Measurements from ENCODE around the gene FARS2.
"Not testable (repeated sequence)": the region's sequence is repeated elsewhere in the genome, so short reads cannot be mapped to it uniquely, and the experiment has no call there.

The FARS2 gene

DNA sequence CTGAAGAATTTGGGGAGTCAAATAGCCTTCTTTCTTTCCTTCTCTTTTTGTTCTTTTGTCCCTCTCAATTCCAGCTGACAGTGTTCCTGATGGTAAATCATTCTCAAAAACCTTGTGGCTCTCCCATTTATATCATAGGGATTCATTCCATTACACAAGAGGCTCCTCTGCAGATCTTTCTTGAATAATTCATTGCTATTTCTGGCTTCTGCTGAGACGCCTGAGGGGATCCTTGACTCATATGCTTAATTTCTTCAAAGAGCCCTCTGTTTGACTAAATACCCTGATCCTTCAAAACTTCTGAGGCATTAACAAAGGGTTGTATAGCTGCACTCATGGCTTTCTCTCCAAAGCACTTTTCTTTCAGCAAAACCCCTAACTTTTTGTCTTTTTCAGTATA lies 289.3 kb downstream of the FARS2 start:
- DNase-seq = no peak

DNA sequence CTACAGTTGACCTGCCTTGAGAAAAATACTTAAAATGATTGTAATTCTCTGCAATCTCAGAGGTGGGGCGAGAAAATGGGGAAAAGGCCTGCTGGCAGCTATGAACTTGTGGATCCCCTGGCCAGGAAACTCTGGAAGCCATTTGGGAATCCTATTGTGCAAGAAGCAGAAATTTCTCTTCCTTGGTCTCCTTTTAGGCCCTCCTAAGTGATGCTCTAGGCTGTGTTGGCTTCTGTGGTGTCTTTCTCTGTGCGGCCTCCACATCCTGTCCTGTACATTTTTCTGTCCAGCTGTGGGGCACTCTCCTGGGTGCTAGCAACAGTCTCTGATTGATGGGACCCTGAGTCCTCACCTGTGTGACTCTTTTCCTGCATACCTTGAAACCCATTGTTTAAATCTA lies 290.9 kb downstream of the FARS2 start:
- no peak for DNase-seq

DNA sequence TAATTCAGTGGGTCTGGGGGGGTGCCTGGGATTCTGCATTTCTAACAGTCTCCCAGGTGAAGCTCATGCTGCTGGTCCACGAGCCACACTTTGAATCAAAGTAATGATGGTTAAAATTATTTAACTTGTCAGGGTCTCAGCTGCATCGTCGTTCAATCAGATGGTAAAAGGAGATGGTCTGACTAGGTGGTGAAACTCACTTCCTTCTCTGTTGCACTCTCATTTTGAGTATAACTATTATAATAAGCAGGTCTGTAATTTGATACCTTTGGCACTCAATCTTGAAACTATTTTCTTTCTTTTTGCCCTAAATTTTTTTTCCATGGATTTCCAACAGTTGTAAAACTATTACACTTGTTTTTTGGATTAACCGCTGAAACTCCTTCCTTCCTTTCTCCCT lies 292.5 kb downstream of the FARS2 start:
- DNase-seq = no peak

DNA sequence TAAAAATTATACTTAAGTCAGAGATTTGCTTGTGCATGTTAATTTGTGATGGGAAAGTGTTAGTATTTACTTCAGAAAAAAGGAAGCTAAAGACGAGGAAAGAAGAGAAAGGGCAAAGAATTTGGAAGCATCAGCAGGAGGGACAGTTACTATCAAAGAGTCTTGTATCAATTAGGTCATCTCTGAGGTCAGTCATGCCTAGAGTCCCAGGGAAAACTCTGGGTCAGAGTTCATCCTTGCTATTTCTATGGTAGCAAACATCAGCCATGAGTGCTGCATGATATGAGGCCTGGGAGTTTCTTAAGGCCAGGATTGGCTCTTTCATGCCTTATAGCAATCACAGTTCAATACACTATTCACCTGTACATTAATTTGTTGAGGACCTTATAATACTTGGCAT lies 292.9 kb downstream of the FARS2 start:
- no peak for DNase-seq

DNA sequence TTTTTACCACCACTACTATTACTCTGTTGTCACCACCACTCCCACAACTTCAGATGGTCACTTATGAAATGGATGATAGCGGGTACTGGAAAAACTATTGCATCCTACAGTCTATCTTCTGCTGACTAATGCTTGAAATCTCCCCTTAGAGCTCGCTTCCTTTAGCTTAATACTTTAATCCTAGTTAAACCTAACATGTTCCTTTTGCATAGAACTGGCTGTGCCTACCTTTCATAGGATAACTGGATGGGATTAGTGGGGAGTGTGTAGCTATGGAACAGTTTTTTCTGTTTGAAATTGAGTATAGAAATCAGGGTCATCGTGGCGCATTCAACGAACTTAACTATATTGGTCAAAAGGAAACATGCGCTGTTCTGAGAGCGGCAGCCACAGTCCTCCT lies 294.7 kb downstream of the FARS2 start:
- DNase-seq = no peak

DNA sequence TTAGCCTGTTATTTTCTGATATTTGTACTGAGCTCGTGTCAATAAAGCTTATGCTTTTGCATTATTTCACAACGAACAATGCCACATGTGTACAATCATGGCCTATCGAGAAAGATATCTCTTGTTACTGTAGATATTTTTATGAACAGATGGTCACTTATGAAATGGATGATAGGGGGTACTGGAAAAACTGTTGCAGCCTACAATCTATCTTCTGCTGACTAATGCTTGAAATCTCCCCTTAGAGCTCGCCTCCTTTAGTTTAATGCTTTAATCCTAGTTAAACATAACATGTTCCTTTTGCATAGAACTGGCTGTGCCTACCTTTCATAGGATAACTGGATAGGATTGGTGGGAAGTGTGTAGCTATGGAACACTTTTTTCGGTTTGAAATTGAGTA lies 296.2 kb downstream of the FARS2 start:
- DNase-seq = no peak

DNA sequence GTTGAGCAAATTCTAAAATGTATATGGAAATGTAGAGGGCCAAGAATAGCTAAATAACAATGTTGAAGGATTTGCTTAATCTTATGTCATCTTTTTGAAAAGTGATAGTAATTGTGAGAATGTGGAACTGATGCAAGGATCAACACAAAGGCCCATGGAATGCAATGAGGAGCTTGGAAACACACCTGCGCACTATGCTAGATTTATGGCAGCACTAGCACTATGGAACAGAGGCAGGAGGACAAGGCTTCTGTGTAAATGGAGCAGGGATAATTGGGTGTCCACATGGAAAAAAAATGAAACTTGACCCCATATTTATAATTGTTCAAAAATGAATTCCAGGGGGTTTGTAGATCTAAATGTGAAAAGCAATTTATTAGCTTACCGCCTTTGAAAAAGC lies 298.3 kb downstream of the FARS2 start:
- DNase-seq = no peak

DNA sequence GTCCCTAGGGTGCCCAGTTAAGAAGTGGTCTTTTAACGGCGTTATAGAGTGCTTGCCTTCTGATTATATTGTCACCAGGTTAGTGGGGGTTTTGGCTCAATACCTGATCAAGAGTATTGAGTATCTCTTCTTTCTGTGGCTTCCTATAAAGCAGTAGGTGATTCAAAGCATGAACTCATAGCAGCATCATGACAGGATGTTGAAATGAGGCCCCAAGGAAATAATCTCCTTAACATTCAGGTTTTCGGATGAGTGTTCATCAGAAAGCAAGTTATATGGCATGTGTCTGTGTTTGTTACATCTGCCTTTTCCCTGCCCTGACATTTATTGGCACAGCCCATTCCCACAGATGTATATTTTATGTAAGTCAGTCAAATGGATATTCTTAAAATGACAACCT lies 301.0 kb downstream of the FARS2 start:
- DNase-seq = no peak

DNA sequence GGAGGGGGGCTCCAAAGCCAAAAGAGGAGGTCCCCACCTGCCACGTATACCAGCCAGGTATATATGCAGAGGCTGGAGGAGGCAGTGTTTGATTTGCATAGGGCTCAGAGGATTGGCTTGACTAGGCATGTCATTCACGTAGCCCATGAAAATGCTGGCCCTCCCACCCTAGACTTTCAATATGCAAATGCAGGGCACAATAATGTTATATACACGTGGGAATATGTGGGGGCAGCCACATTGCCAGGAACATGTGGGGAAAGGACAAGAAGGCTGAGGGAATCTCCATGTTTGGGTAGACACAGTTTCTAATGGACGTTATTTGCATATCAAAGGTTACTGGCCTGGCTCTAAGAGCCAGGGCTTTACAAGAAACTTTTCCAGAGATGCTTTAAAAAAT lies 301.8 kb downstream of the FARS2 start:
- no peak for DNase-seq

DNA sequence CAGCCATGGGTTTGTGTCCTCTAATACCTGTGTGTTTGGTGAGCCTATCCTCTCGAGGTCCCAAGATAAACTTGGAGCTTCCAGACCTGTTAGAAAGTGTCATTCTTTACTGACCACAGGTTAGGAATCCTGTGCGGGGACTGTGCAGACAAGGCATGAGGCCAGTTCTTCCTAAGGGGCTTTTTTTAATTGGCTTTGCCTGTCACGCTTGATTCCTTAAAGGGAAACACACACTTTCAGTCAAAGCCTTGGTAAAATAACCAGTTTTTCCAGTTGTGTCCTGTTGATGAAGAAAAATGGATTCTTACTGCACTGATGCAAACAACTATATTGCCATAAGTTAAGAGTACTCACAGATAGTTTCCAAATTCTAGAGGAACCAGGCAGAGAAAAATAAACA lies 303.4 kb downstream of the FARS2 start:
- DNase-seq = not testable (repeated sequence)

DNA sequence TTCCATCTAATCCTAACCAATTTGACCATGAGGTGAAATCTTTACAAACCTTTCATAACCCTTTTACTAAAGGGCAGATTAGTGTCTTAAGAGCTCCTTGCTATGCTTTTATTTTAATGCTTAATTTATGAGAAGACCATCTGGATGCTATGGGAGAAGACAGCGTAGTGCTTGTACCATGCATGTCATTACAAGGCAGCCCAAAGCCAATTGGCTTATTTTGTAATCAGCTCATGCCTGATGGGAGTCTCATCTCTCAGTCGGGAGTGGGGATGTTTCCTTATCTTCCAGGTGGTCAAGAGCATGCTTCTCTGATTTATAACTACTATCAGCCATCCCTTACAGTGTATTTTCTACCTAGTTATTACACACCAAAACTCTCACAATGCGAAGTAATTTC lies 304.7 kb downstream of the FARS2 start:
- DNase-seq = no peak

DNA sequence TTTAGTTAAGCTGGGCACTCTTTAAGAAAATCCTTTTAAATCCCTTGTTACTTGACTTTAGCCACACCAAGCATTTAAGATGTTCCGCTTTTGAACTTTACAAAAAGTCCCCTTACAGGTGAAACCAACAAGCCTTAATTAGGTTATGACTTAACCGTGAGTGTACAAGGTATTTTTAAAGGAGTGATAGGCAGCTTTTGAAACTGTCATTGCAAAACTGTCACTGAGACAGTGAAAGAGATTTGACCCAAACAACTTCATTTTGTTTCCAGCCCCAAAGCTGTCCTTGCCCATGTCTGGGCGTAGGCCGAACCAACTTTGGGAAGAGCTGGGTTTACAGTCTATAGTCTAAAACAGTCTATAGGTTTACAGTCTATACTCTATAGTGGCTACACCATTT lies 305.4 kb downstream of the FARS2 start:
- DNase-seq = no peak

DNA sequence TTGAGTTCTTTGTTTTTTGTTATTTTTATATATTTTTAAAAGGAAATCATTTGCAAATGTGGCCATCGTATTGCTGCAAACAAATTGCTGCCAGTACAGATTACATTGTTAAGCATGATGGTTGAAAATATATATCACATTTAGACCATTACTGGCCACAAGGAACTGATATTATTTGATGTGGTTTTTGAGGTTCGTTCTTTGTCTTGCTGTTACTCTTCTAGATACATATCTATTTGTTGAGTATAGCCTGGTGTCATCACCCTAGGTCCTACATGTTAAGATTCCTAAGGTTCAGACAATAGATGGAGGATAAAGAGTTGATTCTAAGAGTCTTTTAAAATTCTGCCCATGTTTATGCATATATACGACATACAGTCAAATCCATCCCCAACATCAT lies 306.0 kb downstream of the FARS2 start:
- DNase-seq = no peak

DNA sequence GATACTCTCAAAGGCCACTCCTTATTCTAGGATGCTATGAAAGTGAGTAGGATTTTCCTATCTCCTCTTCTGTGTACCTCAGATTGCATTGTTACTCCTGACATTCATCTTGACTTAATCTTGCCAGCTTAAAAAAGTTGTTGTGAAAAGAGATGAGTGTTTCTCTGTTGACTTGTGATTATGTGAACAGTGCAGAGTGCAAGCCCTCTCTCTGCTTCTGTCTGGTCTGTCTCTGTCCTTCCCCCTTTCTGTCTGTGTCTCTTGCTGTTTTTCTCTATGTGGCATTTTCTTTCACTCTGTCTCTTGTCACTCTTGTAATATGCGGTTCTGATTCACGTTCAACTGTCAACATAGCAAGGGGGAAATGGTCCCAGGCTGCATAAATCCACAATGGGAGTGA lies 306.6 kb downstream of the FARS2 start:
- DNase-seq = no peak

DNA sequence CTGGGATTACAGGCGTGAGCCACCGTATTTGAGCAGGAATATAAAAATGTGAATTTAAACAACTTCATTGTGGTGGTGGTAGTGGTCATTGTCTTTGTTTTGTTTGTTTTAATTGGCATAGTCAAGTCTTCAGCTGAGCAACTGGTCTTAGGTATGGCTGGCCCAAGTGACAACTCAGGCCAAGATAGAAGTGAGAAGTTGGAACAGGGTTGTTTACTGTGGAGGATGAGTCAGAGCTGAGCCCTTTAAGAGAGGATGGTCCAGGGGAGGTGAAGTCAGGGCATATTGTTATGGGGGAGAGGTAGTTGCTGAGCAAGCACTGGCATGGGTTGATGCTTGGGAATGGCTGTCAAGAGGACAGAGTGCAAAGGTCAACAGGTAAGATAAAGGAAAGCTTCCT lies 308.2 kb downstream of the FARS2 start:
- no peak for DNase-seq

DNA sequence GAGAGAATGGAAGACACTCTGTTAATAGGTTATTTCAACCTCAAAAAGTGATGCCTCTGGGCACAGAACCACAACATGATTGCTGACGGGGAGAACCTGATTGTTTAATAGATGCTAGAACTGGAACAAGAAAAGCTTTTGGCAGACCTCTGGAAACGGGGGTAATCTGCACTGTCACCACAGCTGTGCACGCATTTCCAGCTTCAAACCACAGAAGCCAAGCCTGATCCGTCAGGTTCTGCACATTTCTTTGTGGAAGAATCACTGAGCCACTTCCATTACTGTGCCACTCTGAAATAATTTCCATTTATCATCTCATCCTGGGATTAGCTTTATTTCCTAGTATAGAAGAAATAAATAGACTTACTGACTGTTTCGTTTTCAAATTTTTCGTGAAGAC lies 309.3 kb downstream of the FARS2 start:
- no peak for DNase-seq

DNA sequence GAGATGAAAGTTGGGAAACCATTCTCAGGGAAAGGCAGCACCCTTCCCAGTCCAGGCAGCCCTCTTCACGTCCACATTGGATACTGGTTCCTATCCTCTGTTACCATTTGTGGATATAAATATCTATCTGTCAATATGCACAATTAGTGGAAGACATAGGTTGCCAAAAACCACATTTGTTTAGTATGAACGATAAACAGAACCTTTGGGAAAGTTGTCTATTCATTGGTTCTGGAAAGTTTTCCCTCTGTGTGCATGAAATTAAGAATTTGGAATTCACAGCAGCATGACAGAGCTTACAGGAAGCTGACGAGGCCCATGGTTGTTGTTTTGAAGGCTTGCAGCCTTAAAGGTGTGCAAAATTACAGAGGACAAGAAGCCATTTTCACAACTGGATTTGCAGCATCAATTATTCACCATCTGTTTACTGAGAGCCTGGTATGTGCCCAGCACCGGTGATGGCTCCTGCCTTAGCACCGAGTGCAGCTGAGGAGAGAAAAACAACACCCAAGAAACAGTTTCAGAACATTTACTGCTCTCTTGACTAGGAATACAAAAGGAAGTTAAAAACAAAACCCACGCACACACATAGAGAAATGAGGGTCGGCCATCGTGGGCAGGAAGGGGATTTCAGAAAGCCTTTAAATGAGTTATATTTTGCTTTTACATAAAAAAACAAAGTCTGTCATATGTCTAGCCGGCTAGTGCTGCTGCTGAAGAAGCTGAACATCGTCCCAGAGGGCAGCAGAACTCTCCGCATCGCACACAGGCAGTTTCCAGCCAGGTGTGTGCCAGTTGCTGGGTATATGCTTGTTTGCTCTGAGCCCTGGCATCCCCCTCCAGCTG lies 319.6 kb downstream of the FARS2 start:
- peak in 1 of 2 donors; percentile 19 for DNase-seq

DNA sequence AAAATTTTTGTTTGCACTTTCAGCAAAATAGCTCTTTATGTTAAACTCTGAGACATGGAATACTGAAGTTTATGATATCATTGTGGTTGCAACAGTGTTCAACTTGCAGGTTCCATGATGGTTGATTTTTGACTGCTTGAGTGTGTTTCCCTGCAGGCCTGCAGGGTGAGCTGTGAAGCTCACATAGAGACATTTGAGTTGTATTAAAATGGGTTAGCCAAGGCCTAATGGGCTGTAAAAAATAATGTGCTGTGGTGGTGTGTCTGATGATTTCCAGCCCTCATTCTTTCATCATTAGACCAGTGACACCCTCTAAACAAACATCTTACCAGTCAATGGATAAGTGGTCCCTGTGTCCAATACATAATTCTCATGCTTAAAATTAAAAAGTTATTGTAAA lies 321.4 kb downstream of the FARS2 start:
- no peak for DNase-seq

DNA sequence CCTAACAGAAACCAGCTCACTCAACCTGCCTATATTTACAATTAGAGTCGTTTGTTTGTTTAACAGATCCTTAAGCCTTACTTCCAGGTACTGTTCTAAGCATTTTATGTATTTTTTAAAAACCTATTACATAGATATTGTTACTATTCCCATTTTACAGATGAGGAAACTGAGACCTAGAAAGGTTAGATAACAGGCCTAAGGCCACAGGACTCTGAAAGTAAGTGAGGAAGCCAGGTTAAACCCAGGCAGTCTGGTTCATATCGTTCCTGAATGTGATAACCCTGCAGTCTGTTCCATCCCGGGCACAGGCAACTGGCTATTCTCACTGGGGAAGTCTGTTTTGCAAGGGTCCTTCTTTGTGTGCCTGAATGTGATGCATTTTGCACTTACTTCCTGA lies 322.2 kb downstream of the FARS2 start:
- DNase-seq = no peak

DNA sequence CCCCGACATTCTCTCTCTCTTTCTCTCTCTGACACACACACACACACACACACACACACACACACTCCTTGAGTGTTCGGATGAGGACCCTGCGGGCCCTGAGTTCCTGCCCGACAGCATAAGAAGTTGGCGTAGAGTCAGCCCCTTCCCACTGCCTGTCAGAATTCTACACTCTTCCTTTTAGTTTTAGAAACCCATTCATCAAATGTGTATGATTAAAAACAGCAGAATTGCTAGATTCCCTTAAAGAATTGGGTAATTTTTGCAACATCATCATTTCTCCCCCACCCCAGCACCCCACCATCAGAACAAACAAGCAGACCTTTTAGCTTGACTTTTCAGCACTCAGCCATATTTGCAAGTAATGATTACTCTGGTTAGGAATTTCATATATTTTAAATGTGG lies 322.8 kb downstream of the FARS2 start:
- no peak for DNase-seq

DNA sequence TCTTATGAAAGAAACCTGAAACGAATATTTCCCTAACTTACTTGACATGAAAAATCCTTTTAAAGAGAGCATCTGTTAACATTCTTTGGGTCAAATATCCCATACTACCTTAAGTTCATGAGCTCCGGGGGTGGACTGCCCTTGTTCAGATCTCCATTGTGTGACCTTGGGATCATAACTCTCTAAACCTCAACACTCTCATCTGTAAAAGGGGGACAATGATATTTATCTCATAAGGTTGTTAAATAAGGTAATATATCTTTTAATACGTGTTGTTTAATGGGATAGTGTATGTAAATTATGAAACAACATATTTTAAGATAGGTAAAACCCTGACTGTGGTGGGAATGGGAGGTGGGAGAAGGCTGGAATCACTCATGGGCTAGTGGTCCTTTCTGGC lies 326.3 kb downstream of the FARS2 start:
- DNase-seq = no peak

DNA sequence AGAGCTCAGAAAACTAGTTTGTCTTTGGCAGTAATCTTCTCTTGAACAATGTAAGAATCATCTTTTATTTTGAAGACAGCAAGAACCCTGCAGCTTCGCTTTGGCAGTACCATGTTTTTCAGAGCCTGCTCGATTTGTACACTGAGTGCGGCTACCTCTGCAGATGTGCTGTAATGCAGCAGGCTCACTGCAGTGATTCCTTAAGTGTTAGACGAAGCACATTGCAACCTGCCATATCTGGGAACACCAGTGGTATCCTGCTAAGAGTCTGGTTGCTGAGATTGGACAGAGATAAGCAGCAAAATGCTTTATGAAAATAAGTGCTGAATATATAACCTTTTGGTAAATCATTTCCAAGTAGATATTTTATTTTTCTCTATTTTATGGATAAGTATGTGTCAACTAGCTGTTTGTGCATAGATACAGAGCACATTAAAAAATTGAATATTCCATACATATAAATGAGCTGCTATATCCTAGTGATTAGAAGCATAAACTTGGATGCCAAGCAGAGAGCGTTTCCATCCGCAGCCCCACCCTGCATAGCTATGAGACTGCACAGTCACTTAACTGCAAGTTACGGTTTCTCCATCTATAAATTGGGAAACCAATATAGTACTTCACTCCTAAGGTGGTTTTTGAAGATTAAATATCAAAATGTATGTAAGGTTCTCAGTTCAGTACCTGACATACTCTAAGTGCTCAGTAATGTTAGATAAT lies 328.3 kb downstream of the FARS2 start:
- DNase-seq = no peak

DNA sequence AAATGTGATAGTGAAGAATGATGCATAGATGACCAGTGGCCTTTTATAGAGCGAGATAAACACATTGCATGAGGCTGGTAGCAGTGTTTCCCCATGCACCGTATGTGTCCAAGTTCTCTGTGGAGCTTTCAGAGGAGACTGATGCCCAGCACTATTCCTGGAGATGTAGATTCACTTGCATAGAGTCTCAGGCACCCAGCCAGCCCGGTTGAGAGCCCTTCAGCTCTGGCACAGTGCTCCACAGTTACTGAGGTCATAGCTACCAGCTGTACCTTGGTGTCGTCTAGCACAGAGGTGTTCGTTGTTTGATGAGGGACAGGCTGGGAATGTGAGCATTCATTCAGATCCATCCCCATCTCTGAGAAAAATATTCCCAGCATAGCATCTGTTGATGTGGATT lies 328.9 kb downstream of the FARS2 start:
- DNase-seq = no peak

DNA sequence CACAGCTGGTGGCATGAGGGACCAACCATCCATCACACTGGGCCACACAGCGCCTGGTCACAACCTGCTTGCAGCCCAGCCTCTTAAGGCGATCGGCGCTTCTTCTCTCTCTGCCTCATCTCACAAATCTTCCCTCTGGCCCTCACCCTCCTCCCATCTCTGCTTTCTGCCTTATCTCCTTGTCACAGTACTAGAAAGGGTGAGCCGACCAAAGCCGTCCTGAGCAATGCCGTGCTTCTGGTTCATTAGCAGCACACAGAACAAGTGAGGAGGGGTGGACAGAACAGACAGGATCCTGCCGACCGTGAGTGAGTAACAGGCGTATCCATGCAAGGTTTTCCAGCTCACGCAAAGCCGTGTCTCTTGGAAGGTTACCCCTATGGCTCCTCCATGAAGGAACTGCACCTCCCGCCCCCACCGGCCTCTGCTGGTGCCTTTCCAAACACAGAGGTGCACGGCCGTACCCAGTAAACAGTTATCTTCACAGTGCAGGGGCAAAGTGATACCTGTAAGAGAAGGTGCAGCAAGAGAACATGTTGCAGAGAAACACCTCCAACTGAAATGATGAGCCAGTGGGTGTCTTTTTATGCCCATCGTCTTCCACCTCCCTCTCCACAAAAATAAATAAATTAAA lies 331.7 kb downstream of the FARS2 start:
- DNase-seq = no peak
